ENCODE data around the gene TNFSF18. TPM values are rescaled to one million over a fixed set of nuclear protein-coding genes. Genes with fewer than 3 reads are reported as not detected.

Gene TNFSF18
- total RNA-seq, 4 donors from 2014 or later = 0.23 TPM; not detected in 3

GRCh38 chr1:173052681-173053196 is 2.0 kb upstream of the TNFSF18 start:
- DNase-seq (ENCODE audit: low spot score in 2 of 2) = no peak
- 57% methylated on average over 4 of the region's 4 CpGs for WGBS
- H3K36me3 ChIP-seq = no peaks in the 10 kb centered on the region
- H3K27me3 ChIP-seq = no peaks in the 10 kb centered on the region
- no peak for TF ChIP-seq POLR2AphosphoS5 (IDR thresholded peaks at IDR 0.05)
- TF ChIP-seq POLR2A (IDR thresholded peaks at IDR 0.05) = no peak
- TF ChIP-seq EP300 (IDR thresholded peaks at IDR 0.05) = no peak
- TF ChIP-seq CTCF (IDR thresholded peaks at IDR 0.05) = no peak
- H3K4me1 ChIP-seq = peaks cover 23% of the 10 kb centered on the region
- no peaks in the 10 kb centered on the region for H3K9me3 ChIP-seq
- H3K4me3 ChIP-seq = no peak overlapping the region
- H3K27ac ChIP-seq = no peak overlapping the region

- Histone ChIP-seq H3K27me3 (no peaks in the 10 kb centered on the region), H3K9me3 (no peaks in the 10 kb centered on the region), H3K4me1 (peaks cover 23% of the 10 kb centered on the region), H3K27ac (no peak overlapping the region), H3K4me3 (no peak overlapping the region), H3K36me3 (no peaks in the 10 kb centered on the region)
- DNase-seq (ENCODE audit: low spot score in 2 of 2) = no peak
- TF ChIP-seq POLR2A (IDR thresholded peaks at IDR 0.05) = no peak
- no peak for TF ChIP-seq EP300 (IDR thresholded peaks at IDR 0.05)
These were observed 1.5 kb downstream of the TNFSF18 start for GRCh38 chr1:173049322-173049633.

GRCh38 chr1:173048621-173049321 is 2.0 kb downstream of the TNFSF18 start:
- Histone ChIP-seq H3K9me3 (no peaks in the 10 kb centered on the region), H3K27me3 (no peaks in the 10 kb centered on the region), H3K36me3 (no peaks in the 10 kb centered on the region), H3K4me3 (no peak overlapping the region), H3K4me1 (peaks cover 23% of the 10 kb centered on the region), H3K27ac (no peak overlapping the region)
- TF ChIP-seq POLR2A (IDR thresholded peaks at IDR 0.05) = no peak
- TF ChIP-seq POLR2AphosphoS5 (IDR thresholded peaks at IDR 0.05) = no peak
- no peak for TF ChIP-seq EP300 (IDR thresholded peaks at IDR 0.05)
- DNase-seq (ENCODE audit: low spot score in 2 of 2) = no peak
- 75% methylated on average over 1 of the region's 1 CpG for WGBS

- Histone ChIP-seq H3K36me3 (no peaks in the 10 kb centered on the region), H3K27me3 (no peaks in the 10 kb centered on the region), H3K9me3 (no peaks in the 10 kb centered on the region), H3K4me3 (no peak overlapping the region), H3K27ac (no peak overlapping the region), H3K4me1 (no peaks in the 10 kb centered on the region)
- 78% methylated on average over 1 of the region's 1 CpG for WGBS
- DNase-seq (ENCODE audit: low spot score in 2 of 2) = no peak
- TF ChIP-seq POLR2AphosphoS5 (IDR thresholded peaks at IDR 0.05) (no peak), POLR2A (IDR thresholded peaks at IDR 0.05) (no peak), EP300 (IDR thresholded peaks at IDR 0.05) (no peak), CTCF (IDR thresholded peaks at IDR 0.05) (no peak)
These were observed 6.1 kb downstream of the TNFSF18 start for GRCh38 chr1:173044656-173045055.

GRCh38 chr1:173043253-173043652 is 7.5 kb downstream of the TNFSF18 start:
- no peaks in the 10 kb centered on the region for H3K27me3 ChIP-seq
- no peaks in the 10 kb centered on the region for H3K9me3 ChIP-seq
- H3K36me3 ChIP-seq = no peaks in the 10 kb centered on the region
- TF ChIP-seq POLR2AphosphoS5 (IDR thresholded peaks at IDR 0.05) (no peak), CTCF (IDR thresholded peaks at IDR 0.05) (no peak), EP300 (IDR thresholded peaks at IDR 0.05) (no peak), POLR2A (IDR thresholded peaks at IDR 0.05) (no peak)
- no peak overlapping the region for H3K4me3 ChIP-seq
- no peak for DNase-seq (ENCODE audit: low spot score in 2 of 2)
- H3K27ac ChIP-seq = no peak overlapping the region
- H3K4me1 ChIP-seq = peaks cover 3% of the 10 kb centered on the region

- H3K4me1 ChIP-seq = peaks cover 3% of the 10 kb centered on the region
- H3K4me3 ChIP-seq = no peak overlapping the region
- H3K27ac ChIP-seq = no peak overlapping the region
- H3K36me3 ChIP-seq = no peaks in the 10 kb centered on the region
- no peaks in the 10 kb centered on the region for H3K9me3 ChIP-seq
- DNase-seq (ENCODE audit: low spot score in 2 of 2) = no peak
- WGBS = 92% methylated on average over 3 of the region's 3 CpGs
- TF ChIP-seq EP300 (IDR thresholded peaks at IDR 0.05) (no peak), CTCF (IDR thresholded peaks at IDR 0.05) (no peak), POLR2A (IDR thresholded peaks at IDR 0.05) (no peak)
- H3K27me3 ChIP-seq = no peaks in the 10 kb centered on the region
These were observed 7.9 kb downstream of the TNFSF18 start for GRCh38 chr1:173042806-173043205.
